ENCODE measurements around the gene PRR36.

The PRR36 gene

DNA sequence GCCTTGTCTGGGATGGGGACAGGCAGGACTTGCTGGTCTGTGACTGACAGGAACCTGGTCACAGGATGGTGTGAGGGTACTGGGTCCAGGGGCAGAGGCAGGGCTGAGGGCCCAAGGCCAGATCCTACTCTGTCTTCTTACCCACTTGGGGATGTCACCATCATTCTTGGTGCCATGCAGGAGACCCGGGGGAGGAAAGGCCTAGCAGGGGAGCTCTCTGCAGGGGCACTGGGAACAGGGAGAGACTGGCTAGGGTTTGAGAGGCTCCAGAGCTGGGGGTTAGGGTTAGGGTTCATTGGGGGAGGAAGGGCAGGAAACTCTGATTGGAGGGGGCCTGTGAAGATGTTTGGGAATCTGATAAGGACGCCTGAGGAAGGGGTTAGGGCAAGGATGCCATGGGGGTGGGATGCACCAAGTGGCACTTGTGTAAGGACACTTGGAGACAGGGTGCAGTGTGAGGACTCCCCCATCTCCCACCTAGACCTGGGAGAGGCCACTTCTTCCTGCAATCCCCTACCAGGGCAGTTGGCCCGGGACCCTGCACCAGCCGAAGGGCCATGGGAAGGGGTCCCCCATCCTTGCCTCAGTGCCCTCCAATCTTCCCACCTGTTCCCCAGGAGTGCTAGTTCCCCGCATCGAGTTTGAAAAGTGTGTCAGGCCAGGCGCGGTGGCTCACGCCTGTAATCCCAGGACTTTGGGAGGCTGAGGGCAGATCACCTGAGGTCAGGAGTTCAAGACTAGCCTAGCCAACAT, 6.9 kb downstream of the PRR36 start:
- no peak overlapping the region for H3K4me3 ChIP-seq (ENCODE audit: low read depth, low read length)
- no peak for DNase-seq (ENCODE audit: low read depth)
- in situ Hi-C loops (cut with HindIII; ENCODE audit: low sequenced_read_pairs), result no loop called here
- no peak for TF ChIP-seq CTCF (IDR thresholded peaks at IDR 0.05; ENCODE audit: low read depth, low read length, missing control alignments)

GRCh38 chr19:7866399-7867091, 7.6 kb downstream of the PRR36 start:
- no peak for TF ChIP-seq CTCF (IDR thresholded peaks at IDR 0.05; ENCODE audit: low read depth, low read length, missing control alignments)
- in situ Hi-C loops (cut with HindIII; ENCODE audit: low sequenced_read_pairs), result no loop called here
- H3K4me3 ChIP-seq (ENCODE audit: low read depth, low read length), result no peak overlapping the region
- DNase-seq (ENCODE audit: low read depth), result no peak

DNA sequence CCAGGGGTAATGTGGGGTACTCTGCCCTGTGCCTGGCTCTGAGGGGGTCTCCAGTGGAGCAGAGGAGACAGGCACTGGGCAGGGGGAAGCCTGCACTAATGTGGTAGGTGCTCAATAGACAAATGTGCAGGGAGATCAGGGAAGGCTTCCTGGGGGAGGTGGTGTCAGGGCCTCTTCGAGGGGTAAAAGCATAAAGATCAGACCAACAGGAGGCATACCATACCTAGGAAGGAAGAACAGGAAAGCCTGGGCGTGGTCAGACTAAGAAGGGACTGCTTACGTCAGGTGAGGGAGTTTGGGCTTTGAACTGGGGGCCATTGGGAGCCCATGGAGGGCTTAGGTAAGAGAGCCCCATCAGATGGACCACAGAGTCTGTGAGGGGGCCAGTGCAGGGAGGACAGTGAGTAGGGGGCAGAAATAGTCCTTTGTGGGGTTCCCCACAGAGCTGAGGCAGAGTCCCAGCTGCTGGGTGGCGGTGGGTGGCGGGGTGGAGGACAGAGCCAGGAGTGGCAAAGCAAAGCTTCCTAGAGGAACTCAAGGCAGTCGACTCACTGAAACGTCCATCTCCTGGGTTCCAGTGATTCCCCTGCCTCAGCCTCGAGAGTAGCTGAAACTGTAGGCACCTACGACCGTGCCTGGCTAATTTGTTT, 8.8 kb downstream of the PRR36 start:
- no peak for DNase-seq (ENCODE audit: low read depth)
- in situ Hi-C loops (cut with HindIII; ENCODE audit: low sequenced_read_pairs), result no loop called here
- TF ChIP-seq CTCF (IDR thresholded peaks at IDR 0.05; ENCODE audit: low read depth, low read length, missing control alignments), result no peak
- H3K4me3 ChIP-seq (ENCODE audit: low read depth, low read length), result no peak overlapping the region

DNA sequence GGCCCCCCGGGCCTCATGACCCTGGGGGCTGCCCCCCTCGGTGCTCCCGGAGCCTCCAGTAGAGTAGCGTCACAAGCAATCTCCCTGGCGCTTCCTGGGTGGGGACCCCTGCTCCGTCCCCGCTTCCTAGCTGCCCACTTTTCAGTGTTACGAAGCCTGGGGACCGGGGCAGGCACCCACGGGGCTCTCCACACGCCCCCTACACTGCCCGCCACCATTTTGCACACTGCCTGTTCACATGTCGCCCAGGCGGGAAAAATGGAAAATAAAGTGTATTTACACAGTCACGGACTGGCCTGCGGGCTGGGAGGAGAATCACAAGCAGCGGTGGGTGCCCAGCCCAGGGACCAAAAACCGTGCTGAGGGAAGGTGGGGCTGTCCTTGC, 9.5 kb downstream of the PRR36 start:
- no peak for TF ChIP-seq CTCF (IDR thresholded peaks at IDR 0.05; ENCODE audit: low read depth, low read length, missing control alignments)
- in situ Hi-C loops (cut with HindIII; ENCODE audit: low sequenced_read_pairs), result no loop called here
- no peak overlapping the region for H3K4me3 ChIP-seq (ENCODE audit: low read depth, low read length)
- no peak for DNase-seq (ENCODE audit: low read depth)

- H3K4me3 ChIP-seq (ENCODE audit: low read depth, low read length), result no peak overlapping the region
- in situ Hi-C loops (cut with HindIII; ENCODE audit: low sequenced_read_pairs), result no loop called here
- DNase-seq (ENCODE audit: low read depth), result no peak
- no peak for TF ChIP-seq CTCF (IDR thresholded peaks at IDR 0.05; ENCODE audit: low read depth, low read length, missing control alignments)
Measured at GRCh38 chr19:7863971-7864689, 10.1 kb downstream of the PRR36 start.
